Fibroblast of villous mesenchyme (primary cell): ENCODE measurements around the gene MBNL2. TPM values are rescaled to one million over a fixed set of nuclear protein-coding genes. Genes with fewer than 3 reads are reported as not detected.

Experiments used
- DNase-seq: peaks from one replicate; pipeline ENCODE4 v3.0.0-alpha.2; 2010; ENCODE audit warnings: low read depth
- H3K4me3 ChIP-seq: 2 replicates; pipeline ENCODE4 v1.5.1; 2011; ENCODE audit warnings: low read depth, mild to moderate bottlenecking, low read length
- CTCF ChIP-seq: IDR thresholded peaks from 2 replicates; pipeline ENCODE4 v1.5.1; 2012; ENCODE audit warnings: low read depth, mild to moderate bottlenecking, low read length; ENCODE audit not compliant: insufficient read depth
- total RNA-seq: library from RNA; depleted of rRNA; stranded (reverse); fragments of >200 nt; gene quantifications from 2 replicates; pipeline ENCODE4 v1.2.3, GENCODE V29; 2012

MBNL2 gene
- total RNA-seq, 1 donor = 120 TPM

GRCh38 chr13:97259798-97260714 is 37.9 kb downstream of the MBNL2 start:
- peak; percentile 95 for DNase-seq
- no peak overlapping the region for H3K4me3 ChIP-seq
- no peak for TF ChIP-seq CTCF

GRCh38 chr13:97261254-97262005 is 39.3 kb downstream of the MBNL2 start:
- no peak for TF ChIP-seq CTCF
- DNase-seq = no peak
- no peak overlapping the region for H3K4me3 ChIP-seq

GRCh38 chr13:97262058-97262457 is 39.9 kb downstream of the MBNL2 start:
- no peak for TF ChIP-seq CTCF
- no peak for DNase-seq
- H3K4me3 ChIP-seq = no peak overlapping the region

GRCh38 chr13:97263160-97263559 is 41.0 kb downstream of the MBNL2 start:
- DNase-seq = no peak
- H3K4me3 ChIP-seq = no peak overlapping the region
- no peak for TF ChIP-seq CTCF

GRCh38 chr13:97264663-97265062 is 42.5 kb downstream of the MBNL2 start:
- DNase-seq = no peak
- no peak overlapping the region for H3K4me3 ChIP-seq
- TF ChIP-seq CTCF = no peak

- DNase-seq = no peak
- no peak for TF ChIP-seq CTCF
- H3K4me3 ChIP-seq = no peak overlapping the region
Measured at GRCh38 chr13:97266332-97266731, 44.2 kb downstream of the MBNL2 start.
